ENCODE measurements around the gene RHPN2.
"Not testable (repeated sequence)": the region's sequence is repeated elsewhere in the genome, so short reads cannot be mapped to it uniquely, and the experiment has no call there.

The RHPN2 gene

DNA sequence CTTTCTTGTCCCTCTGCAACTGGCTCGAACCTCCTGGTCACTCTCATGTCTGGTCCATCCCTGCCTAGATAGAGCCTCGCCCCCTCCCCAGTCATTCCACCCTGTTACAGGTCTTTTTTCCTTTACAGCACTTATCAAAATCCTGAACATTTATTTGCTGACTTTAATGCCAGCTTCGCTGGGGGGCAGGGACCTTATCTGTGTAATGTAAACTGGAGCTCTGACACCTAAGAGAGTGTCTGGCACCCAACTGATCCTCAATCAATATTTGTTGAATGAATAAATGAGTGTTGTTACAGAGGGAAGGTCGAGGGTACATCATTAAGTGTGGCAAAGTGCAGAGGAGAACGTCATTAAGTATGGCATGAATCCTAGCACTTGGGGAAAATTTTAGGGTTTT lies 76.0 kb downstream of the RHPN2 start:
- no peak overlapping the region for H3K4me3 ChIP-seq (ENCODE audit: low read length)
- H3K36me3 ChIP-seq (ENCODE audit: control insufficient read depth, low read length) = no peaks in the 10 kb centered on the region
- H3K27ac ChIP-seq (ENCODE audit: low read depth, low read length) = no peak overlapping the region
- H4K20me1 ChIP-seq (ENCODE audit: control insufficient read depth, insufficient read depth, low read depth, low read length) = no peaks in the 10 kb centered on the region
- TF ChIP-seq, protein P1, sequence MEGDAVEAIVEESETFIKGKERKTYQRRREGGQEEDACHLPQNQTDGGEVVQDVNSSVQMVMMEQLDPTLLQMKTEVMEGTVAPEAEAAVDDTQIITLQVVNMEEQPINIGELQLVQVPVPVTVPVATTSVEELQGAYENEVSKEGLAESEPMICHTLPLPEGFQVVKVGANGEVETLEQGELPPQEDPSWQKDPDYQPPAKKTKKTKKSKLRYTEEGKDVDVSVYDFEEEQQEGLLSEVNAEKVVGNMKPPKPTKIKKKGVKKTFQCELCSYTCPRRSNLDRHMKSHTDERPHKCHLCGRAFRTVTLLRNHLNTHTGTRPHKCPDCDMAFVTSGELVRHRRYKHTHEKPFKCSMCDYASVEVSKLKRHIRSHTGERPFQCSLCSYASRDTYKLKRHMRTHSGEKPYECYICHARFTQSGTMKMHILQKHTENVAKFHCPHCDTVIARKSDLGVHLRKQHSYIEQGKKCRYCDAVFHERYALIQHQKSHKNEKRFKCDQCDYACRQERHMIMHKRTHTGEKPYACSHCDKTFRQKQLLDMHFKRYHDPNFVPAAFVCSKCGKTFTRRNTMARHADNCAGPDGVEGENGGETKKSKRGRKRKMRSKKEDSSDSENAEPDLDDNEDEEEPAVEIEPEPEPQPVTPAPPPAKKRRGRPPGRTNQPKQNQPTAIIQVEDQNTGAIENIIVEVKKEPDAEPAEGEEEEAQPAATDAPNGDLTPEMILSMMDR (IDR thresholded peaks at IDR 0.05; ENCODE audit: low read depth, low read length, poor library complexity, severe bottlenecking) = no peak
- no peak for TF ChIP-seq EZH2phosphoT487 (IDR thresholded peaks at IDR 0.05; ENCODE audit: borderline replicate concordance, low read length)
- H3K79me2 ChIP-seq (ENCODE audit: control insufficient read depth, low read length) = no peaks in the 10 kb centered on the region
- H3K9me2 ChIP-seq (replicated peaks; ENCODE audit: control insufficient read depth, low read length) = no peaks in the 10 kb centered on the region
- H3F3A ChIP-seq (ENCODE audit: control insufficient read depth, insufficient read depth) = no peaks in the 10 kb centered on the region
- no peak overlapping the region for H3K4me2 ChIP-seq (ENCODE audit: low read length)
- no peaks in the 10 kb centered on the region for H3K27me3 ChIP-seq (ENCODE audit: control insufficient read depth, low read length)
- H3K4me1 ChIP-seq (ENCODE audit: control insufficient read depth, low read length) = no peaks in the 10 kb centered on the region
- H3K9me3 ChIP-seq (ENCODE audit: control insufficient read depth, insufficient read depth, low read length) = no peaks in the 10 kb centered on the region

DNA sequence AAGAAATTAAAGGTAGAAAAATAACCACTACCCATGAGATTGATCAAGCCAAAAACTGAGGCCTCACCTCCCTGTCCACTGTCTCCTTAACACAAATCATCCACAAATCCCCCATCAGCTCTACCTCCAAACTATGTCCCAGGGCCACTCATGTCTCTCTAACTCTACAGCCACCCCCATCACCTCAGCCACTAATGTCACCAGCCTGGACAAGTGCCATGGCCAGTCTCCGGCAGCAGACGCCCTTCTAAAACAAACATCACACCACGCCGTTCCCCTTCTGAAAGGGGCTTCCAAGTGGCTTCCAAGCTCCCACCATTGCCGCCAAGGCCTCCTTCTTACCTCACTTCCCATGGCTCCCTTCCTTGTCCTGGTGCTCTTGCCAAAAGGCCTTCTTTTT lies 76.4 kb downstream of the RHPN2 start:
- not testable (repeated sequence) for H3K4me3 ChIP-seq (ENCODE audit: low read length); H4K20me1 ChIP-seq (ENCODE audit: control insufficient read depth, insufficient read depth, low read depth, low read length); H3K4me2 ChIP-seq (ENCODE audit: low read length)

DNA sequence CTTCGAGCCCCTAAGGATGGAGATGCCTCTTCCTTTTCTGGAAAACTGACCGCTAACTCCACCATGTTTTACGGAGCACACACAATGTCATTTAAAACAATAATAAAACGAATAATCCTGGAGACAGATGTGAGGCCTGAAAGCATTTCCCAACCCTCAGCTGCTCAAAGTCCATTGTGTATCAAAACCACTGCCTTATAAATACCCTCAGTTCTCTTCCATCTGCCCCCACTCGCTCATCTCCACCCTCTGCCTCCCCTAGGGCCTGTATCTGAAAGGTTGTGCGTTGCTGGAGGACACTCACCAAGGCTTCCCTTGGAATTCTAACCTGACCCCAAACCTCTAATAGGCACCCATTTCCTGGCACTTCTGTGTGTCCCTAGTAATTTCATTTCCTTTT lies 82.2 kb downstream of the RHPN2 start:
- not testable (repeated sequence) for H3K4me2 ChIP-seq (ENCODE audit: low read length); H3K4me1 ChIP-seq (ENCODE audit: control insufficient read depth, low read length); H4K20me1 ChIP-seq (ENCODE audit: control insufficient read depth, insufficient read depth, low read depth, low read length); H3F3A ChIP-seq (ENCODE audit: control insufficient read depth, insufficient read depth); H3K36me3 ChIP-seq (ENCODE audit: control insufficient read depth, low read length); H3K9me2 ChIP-seq (replicated peaks; ENCODE audit: control insufficient read depth, low read length); H3K79me2 ChIP-seq (ENCODE audit: control insufficient read depth, low read length); H3K9me3 ChIP-seq (ENCODE audit: control insufficient read depth, insufficient read depth, low read length); H3K27me3 ChIP-seq (ENCODE audit: control insufficient read depth, low read length); H3K27ac ChIP-seq (ENCODE audit: low read depth, low read length); H3K4me3 ChIP-seq (ENCODE audit: low read length)

More for the DNA sequence above, 76.4 kb downstream of the RHPN2 start:
- H3K27me3 ChIP-seq (ENCODE audit: control insufficient read depth, low read length); H3K36me3 ChIP-seq (ENCODE audit: control insufficient read depth, low read length); H3K4me1 ChIP-seq (ENCODE audit: control insufficient read depth, low read length); H3K79me2 ChIP-seq (ENCODE audit: control insufficient read depth, low read length); H3K27ac ChIP-seq (ENCODE audit: low read depth, low read length); H3K9me3 ChIP-seq (ENCODE audit: control insufficient read depth, insufficient read depth, low read length); H3K9me2 ChIP-seq (replicated peaks; ENCODE audit: control insufficient read depth, low read length); H3F3A ChIP-seq (ENCODE audit: control insufficient read depth, insufficient read depth): not testable (repeated sequence)

DNA sequence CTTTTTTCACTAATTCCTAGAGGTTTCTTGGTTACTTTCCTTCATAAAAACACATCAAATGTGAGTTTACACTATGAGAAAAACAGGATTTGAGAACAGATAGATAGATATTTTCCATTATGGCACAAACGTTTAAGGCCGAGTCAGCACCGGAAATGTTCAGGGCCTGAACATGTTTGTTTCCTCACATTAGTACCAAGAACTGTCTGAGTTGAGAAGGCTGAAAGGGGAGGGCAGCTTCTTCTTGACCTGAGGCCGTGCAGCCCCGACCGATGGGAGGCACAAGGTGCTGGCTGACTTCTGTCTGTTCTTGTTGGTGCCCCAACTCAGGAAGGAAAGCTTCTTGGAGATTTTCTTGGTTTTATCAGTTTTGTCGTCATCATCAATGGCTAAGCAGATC lies 84.9 kb downstream of the RHPN2 start:
- not testable (repeated sequence) for H3K9me2 ChIP-seq (replicated peaks; ENCODE audit: control insufficient read depth, low read length); H3K4me2 ChIP-seq (ENCODE audit: low read length); H3K4me3 ChIP-seq (ENCODE audit: low read length); H3K4me1 ChIP-seq (ENCODE audit: control insufficient read depth, low read length); H3K27ac ChIP-seq (ENCODE audit: low read depth, low read length); H3K9me3 ChIP-seq (ENCODE audit: control insufficient read depth, insufficient read depth, low read length); H3F3A ChIP-seq (ENCODE audit: control insufficient read depth, insufficient read depth); H4K20me1 ChIP-seq (ENCODE audit: control insufficient read depth, insufficient read depth, low read depth, low read length); H3K27me3 ChIP-seq (ENCODE audit: control insufficient read depth, low read length); H3K79me2 ChIP-seq (ENCODE audit: control insufficient read depth, low read length)
- H3K36me3 ChIP-seq (ENCODE audit: control insufficient read depth, low read length) = peaks cover 16% of the 10 kb centered on the region

DNA sequence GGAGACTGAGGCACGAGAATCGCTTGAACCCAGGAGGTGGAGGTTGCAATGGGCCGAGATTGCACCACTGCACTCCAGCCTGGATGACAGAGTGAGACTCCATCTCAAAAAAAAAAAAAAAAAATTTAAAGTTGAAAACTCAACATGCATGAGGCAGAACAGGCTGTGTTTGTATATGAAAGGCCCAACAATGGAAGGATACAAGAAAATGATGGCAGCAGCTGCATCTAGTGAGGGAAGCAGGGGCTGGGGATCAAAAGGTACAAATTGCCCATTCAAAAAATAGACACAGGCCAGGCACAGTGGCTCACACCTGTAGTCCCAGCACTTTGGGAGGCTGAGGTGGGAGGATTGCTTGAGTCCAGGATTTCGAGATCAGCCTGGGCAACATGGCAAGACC lies 86.9 kb downstream of the RHPN2 start:
- H3K4me2 ChIP-seq (ENCODE audit: low read length); H3K79me2 ChIP-seq (ENCODE audit: control insufficient read depth, low read length); H3K27ac ChIP-seq (ENCODE audit: low read depth, low read length); H3K4me3 ChIP-seq (ENCODE audit: low read length); H3K27me3 ChIP-seq (ENCODE audit: control insufficient read depth, low read length); H4K20me1 ChIP-seq (ENCODE audit: control insufficient read depth, insufficient read depth, low read depth, low read length); H3F3A ChIP-seq (ENCODE audit: control insufficient read depth, insufficient read depth); H3K9me3 ChIP-seq (ENCODE audit: control insufficient read depth, insufficient read depth, low read length); H3K4me1 ChIP-seq (ENCODE audit: control insufficient read depth, low read length); H3K9me2 ChIP-seq (replicated peaks; ENCODE audit: control insufficient read depth, low read length): not testable (repeated sequence)
- peaks cover 16% of the 10 kb centered on the region for H3K36me3 ChIP-seq (ENCODE audit: control insufficient read depth, low read length)
